Smooth muscle cell (in vitro differentiated cells): Measurements from ENCODE around the gene TECPR2. TPM values are rescaled to one million over a fixed set of nuclear protein-coding genes. Genes with fewer than 3 reads are reported as not detected.

Source experiments
- DNase-seq: peaks from one replicate; lab custom pipeline; 2025; ENCODE audit not compliant: unreplicated experiment; lab: John Stamatoyannopoulos, UW
- H2AFZ ChIP-seq: fragments of 200-600 bp; sonication (generic); 2 replicates; pipeline ENCODE4 v1.6.0; 2016; ENCODE audit warnings: antibody characterized with exemption, low read depth, mild to moderate bottlenecking
- H3F3A ChIP-seq: fragments of 200-600 bp; sonication (generic); 2 replicates; pipeline ENCODE4 v1.6.0; 2017; ENCODE audit warnings: antibody characterized with exemption, low read depth
- H3K27ac ChIP-seq: fragments of 200-600 bp; sonication (generic); 2 replicates; pipeline ENCODE4 v1.5.1; 2016; ENCODE audit warnings: low read depth, mild to moderate bottlenecking
- H3K27me3 ChIP-seq: fragments of 200-600 bp; sonication (generic); 2 replicates; pipeline ENCODE4 v1.6.1; 2016; ENCODE audit warnings: low read depth, mild to moderate bottlenecking
- H3K36me3 ChIP-seq: fragments of 200-600 bp; sonication (generic); 2 replicates; pipeline ENCODE4 v1.5.1; 2016; ENCODE audit warnings: low read depth
- H3K4me1 ChIP-seq: fragments of 200-600 bp; sonication (generic); 2 replicates; pipeline ENCODE4 v1.5.1; 2016; ENCODE audit warnings: low read depth
- H3K4me2 ChIP-seq: fragments of 200-600 bp; sonication (generic); 2 replicates; pipeline ENCODE4 v1.6.0; 2016; ENCODE audit warnings: mild to moderate bottlenecking
- H3K4me3 ChIP-seq: fragments of 200-600 bp; sonication (generic); 2 replicates; pipeline ENCODE4 v1.5.1; 2016; ENCODE audit warnings: mild to moderate bottlenecking
- H3K79me2 ChIP-seq: fragments of 200-600 bp; sonication (generic); 2 replicates; pipeline ENCODE4 v1.6.0; 2016; ENCODE audit warnings: low read depth, mild to moderate bottlenecking
- H3K9ac ChIP-seq: fragments of 200-600 bp; sonication (generic); 2 replicates; pipeline ENCODE4 v1.6.0; 2016; ENCODE audit warnings: low read depth
- H3K9me3 ChIP-seq: fragments of 200-600 bp; sonication (generic); replicated peaks from 2 replicates; pipeline ENCODE4 v1.5.1; 2016; ENCODE audit warnings: low read depth
- H4K20me1 ChIP-seq: fragments of 200-600 bp; sonication (generic); 2 replicates; pipeline ENCODE4 v1.6.0; 2016; ENCODE audit warnings: low read depth
- WGBS: methylation state at CpG from one replicate; pipeline ENCODE4 v1.1.7; 2016; ENCODE audit warnings: low lambda C conversion rate; 5-methylcytosine and 5-hydroxymethylcytosine counted together
- polyA plus RNA-seq: library from polyadenylated mRNA; unstranded; fragments of >200 nt; fragmentation: Nextera tagmentation; extraction: Ambion mirVana; gene quantifications from 2 replicates; pipeline ENCODE4 v1.2.1, GENCODE V29; 2016
- total RNA-seq: library from RNA; depleted of rRNA; stranded (reverse); fragments of >200 nt; gene quantifications from 2 replicates; pipeline ENCODE4 v1.2.3, GENCODE V29; 2014
- TF ChIP-seq, protein P1 (sequence below): fragments of 200-600 bp; sonication (generic); IDR thresholded peaks from 2 replicates; pipeline ENCODE4 v1.5.1; 2017; ENCODE audit warnings: borderline replicate concordance, mild to moderate bottlenecking, antibody characterized with exemption; ENCODE audit not compliant: insufficient read depth, poor library complexity, severe bottlenecking

TECPR2 gene
- total and polyA plus RNA-seq, 2 experiments from 2014 or later = 11.0 to 12.2 TPM

DNA sequence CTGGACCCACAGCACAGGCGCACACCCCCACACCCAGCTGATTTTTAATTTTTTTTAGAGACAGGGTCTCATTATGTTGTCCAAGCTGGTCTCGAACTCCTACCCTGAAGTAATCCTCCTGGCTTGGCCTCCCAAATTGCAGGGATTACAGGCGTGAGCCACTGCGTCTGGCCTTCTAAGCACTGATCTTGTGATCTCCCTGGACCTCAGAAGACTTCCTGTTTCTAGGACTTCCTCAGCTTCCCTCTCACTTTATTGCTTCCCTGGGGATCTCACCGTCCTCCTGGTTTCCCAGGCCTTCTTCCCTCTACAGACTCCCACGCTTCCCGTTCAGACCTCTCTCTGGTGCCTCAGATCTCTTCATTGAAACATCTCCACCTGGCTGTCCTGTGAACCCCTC lies 29.4 kb upstream of the TECPR2 start:
- Histone ChIP-seq H3K79me2 (no peaks in the 10 kb centered on the region), H3K4me2 (no peak overlapping the region), H3K4me1 (no peaks in the 10 kb centered on the region), H3F3A (no peaks in the 10 kb centered on the region), H3K27me3 (no peaks in the 10 kb centered on the region), H2AFZ (no peak overlapping the region), H3K9ac (no peak overlapping the region), H4K20me1 (no peaks in the 10 kb centered on the region), H3K27ac (no peak overlapping the region), H3K4me3 (no peak overlapping the region), H3K36me3 (peaks cover 4% of the 10 kb centered on the region), H3K9me3 (no peaks in the 10 kb centered on the region)
- no peak for DNase-seq
- TF ChIP-seq, protein P1, sequence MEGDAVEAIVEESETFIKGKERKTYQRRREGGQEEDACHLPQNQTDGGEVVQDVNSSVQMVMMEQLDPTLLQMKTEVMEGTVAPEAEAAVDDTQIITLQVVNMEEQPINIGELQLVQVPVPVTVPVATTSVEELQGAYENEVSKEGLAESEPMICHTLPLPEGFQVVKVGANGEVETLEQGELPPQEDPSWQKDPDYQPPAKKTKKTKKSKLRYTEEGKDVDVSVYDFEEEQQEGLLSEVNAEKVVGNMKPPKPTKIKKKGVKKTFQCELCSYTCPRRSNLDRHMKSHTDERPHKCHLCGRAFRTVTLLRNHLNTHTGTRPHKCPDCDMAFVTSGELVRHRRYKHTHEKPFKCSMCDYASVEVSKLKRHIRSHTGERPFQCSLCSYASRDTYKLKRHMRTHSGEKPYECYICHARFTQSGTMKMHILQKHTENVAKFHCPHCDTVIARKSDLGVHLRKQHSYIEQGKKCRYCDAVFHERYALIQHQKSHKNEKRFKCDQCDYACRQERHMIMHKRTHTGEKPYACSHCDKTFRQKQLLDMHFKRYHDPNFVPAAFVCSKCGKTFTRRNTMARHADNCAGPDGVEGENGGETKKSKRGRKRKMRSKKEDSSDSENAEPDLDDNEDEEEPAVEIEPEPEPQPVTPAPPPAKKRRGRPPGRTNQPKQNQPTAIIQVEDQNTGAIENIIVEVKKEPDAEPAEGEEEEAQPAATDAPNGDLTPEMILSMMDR = no peak
- WGBS = 78% methylated on average over 7 of the region's 7 CpGs

DNA sequence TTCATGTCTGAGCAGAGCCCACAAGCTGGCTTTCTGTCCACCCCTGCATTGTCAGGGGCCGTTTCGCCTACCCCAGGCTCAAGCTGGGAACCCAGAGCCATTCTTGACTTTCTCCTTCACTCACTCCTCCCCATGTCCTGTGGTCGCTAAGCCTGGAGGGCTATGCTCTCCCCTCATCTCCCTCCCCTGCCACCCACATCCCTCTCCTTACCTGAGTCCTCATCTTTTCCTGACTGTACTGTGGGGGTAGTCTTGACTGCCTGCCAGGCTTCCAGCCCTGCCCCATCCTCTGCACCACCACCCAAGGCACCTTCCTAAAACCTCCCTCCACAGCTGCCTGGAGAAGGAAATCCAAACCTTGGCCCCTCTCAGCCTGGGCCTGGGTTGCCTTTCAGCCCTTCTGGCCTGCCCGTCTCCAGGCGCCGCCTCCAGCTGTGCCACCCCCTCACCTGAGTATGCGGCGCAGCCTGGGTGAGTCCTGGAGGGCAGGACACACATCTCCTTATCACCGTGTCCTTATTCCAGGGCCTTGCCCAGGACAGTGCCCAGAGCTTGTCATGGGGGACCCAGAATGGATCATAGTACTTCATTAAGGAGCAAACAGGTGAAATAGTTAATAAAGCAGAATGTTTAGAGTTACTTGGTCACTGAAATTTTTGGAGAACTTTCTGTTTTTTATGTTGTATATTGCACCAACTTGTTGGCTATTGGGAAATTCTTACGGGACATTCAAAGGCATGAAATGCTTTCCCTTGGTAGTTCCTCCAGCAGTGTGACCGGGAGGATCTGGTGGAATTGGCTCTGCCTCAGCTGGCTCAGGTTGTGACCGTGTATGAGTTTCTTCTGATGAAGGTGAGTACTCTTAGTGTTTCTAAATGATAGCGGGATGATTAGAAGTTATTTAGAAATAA lies 28.7 kb upstream of the TECPR2 start:
- Histone ChIP-seq H3K27me3 (no peaks in the 10 kb centered on the region), H3K9me3 (no peaks in the 10 kb centered on the region), H3K4me2 (no peak overlapping the region), H3K9ac (no peak overlapping the region), H3F3A (no peaks in the 10 kb centered on the region), H3K79me2 (no peaks in the 10 kb centered on the region), H3K4me1 (no peaks in the 10 kb centered on the region), H3K27ac (no peak overlapping the region), H4K20me1 (no peaks in the 10 kb centered on the region), H3K4me3 (no peak overlapping the region), H2AFZ (no peak overlapping the region), H3K36me3 (peaks cover 4% of the 10 kb centered on the region)
- TF ChIP-seq, protein P1 = no peak
- DNase-seq = no peak
- WGBS = 96% methylated on average over 13 of the region's 13 CpGs

DNA sequence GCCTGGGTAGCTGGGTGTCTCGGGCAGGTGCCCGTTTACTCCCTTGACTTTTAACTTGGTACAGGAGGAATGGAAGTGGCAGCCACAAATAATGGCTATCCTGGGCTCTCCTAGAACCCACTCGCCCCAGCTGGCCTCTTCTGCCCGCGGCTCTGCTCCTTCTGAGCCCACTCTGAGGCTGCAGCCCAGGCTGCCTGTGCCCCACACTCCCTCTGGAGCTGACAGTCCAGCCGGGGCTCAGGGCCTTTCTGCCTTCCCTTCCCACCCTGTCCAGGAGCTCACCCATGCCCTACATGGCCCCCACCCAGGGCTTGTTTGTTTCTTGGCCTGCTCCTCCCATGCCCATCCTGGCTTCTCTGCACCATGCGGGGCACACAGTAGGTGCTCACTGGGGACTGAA lies 27.6 kb upstream of the TECPR2 start:
- Histone ChIP-seq H3K9ac (no peak overlapping the region), H4K20me1 (no peaks in the 10 kb centered on the region), H3K9me3 (no peaks in the 10 kb centered on the region), H3K36me3 (peaks cover 4% of the 10 kb centered on the region), H3K4me3 (no peak overlapping the region), H2AFZ (no peak overlapping the region), H3K4me2 (no peak overlapping the region), H3K4me1 (no peaks in the 10 kb centered on the region), H3F3A (no peaks in the 10 kb centered on the region), H3K27me3 (no peaks in the 10 kb centered on the region), H3K79me2 (no peaks in the 10 kb centered on the region), H3K27ac (no peak overlapping the region)
- 98% methylated on average over 7 of the region's 7 CpGs for WGBS
- DNase-seq = no peak
- TF ChIP-seq, protein P1 = no peak

DNA sequence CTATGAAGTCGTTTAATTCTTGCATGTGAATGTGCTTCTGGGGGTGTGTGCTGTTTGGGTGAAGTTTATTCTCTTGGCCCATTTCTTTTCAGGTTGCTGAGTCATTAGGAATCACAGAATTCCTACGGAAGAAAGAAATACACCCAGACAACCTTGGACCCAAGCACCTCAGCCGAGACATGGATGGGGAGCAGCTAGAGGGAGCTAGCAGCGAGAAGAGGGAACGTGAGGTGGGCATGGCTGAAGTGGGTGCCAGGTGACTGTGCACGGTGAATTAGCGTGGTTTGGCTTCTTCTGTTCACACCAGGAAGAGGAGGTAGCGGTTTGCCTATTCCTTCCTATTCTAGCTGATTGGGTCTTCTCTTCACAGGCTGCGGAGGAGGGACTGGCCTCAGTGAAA lies 24.0 kb upstream of the TECPR2 start:
- Histone ChIP-seq H4K20me1 (no peaks in the 10 kb centered on the region), H2AFZ (no peak overlapping the region), H3K79me2 (no peaks in the 10 kb centered on the region), H3K4me3 (no peak overlapping the region), H3K9ac (no peak overlapping the region), H3K27ac (no peak overlapping the region), H3F3A (no peaks in the 10 kb centered on the region), H3K27me3 (no peaks in the 10 kb centered on the region), H3K36me3 (peaks cover 4% of the 10 kb centered on the region), H3K9me3 (no peaks in the 10 kb centered on the region), H3K4me1 (no peaks in the 10 kb centered on the region), H3K4me2 (no peak overlapping the region)
- WGBS = 90% methylated on average over 9 of the region's 9 CpGs
- TF ChIP-seq, protein P1 = no peak
- DNase-seq = no peak
